Kidney (tissue), 14 donors: ENCODE results near the gene HIKESHI. TPM values are rescaled to one million over a fixed set of nuclear protein-coding genes. Genes with fewer than 3 reads are reported as not detected.
A peak's percentile ranks its signal among the peaks of the same experiment; 100 is the strongest.
"Not testable (repeated sequence)": the region's sequence is repeated elsewhere in the genome, so short reads cannot be mapped to it uniquely, and the experiment has no call there.

Experiments
- DNase-seq, 5 donors: peaks; one replicate each; pipeline ENCODE4 v3.0.0-alpha.2; 2013 to 2020
- FAIRE-seq: peaks from 2 replicates; lab custom pipeline; 2012; peaks lifted over from hg19 to GRCh38; lab: Jason Lieb, UNC
- H3K27ac ChIP-seq, 2 donors: one replicate each; pipeline ENCODE4 v1.7.0; 2013; ENCODE audit warnings: low read depth in 2 of 2, low read length in 2 of 2, inconsistent platforms in 1 of 2
- H3K27me3 ChIP-seq: one replicate; pipeline ENCODE4 v1.7.1; 2013; ENCODE audit warnings: low read length, inconsistent platforms; ENCODE audit not compliant: control insufficient read depth, insufficient read depth
- H3K36me3 ChIP-seq, 3 donors: one replicate each; pipeline versions ENCODE4 v1.7.0 to v1.7.1; 2013; ENCODE audit warnings: low read length in 3 of 3, control low read depth in 1 of 3, inconsistent platforms in 1 of 3; ENCODE audit not compliant: insufficient read depth in 3 of 3, control insufficient read depth in 2 of 3
- H3K4me1 ChIP-seq, 3 donors: one replicate each; pipeline versions ENCODE4 v1.7.0 to v1.7.1; 2013; ENCODE audit warnings: low read length in 3 of 3, inconsistent platforms in 1 of 3, low read depth in 1 of 3; ENCODE audit not compliant: control insufficient read depth in 2 of 3, insufficient read depth in 2 of 3
- H3K4me3 ChIP-seq, 3 donors: one replicate each; pipeline versions ENCODE4 v1.7.0 to v1.8.1; 2013; ENCODE audit warnings: low read length in 3 of 3, control low read depth in 1 of 3, inconsistent platforms in 1 of 3
- H3K9ac ChIP-seq, 3 donors: one replicate each; pipeline versions ENCODE4 v1.7.0 to v1.7.1; 2013; ENCODE audit warnings: low read length in 3 of 3, control low read depth in 1 of 3, inconsistent platforms in 1 of 3
- H3K9me3 ChIP-seq, 3 donors: one replicate each; pipeline versions ENCODE4 v1.7.0 to v1.7.1; 2013; ENCODE audit warnings: low read length in 3 of 3, control low read depth in 1 of 3, inconsistent platforms in 1 of 3; ENCODE audit not compliant: control insufficient read depth in 2 of 3, insufficient read depth in 1 of 3
- CTCF ChIP-seq: IDR thresholded peaks from 3 replicates; pipeline ENCODE4 v1.5.1; 2012; ENCODE audit warnings: mild to moderate bottlenecking, moderate library complexity, borderline replicate concordance; ENCODE audit not compliant: insufficient read depth; ENCODE audit errors: extremely low read depth
- intact Hi-C: fragments of 100-400 bp; cut with DNase I; formaldehyde crosslinking; loops from one replicate; pipeline ENCODE4 v1.11.1; 2022
- polyA plus RNA-seq: library from polyadenylated mRNA; stranded (reverse); fragments of 350-450 nt; fragmentation: Illumina TruSeq; extraction: RNeasy Lipid Tissue Mini Kit (QIAGEN cat#74804); gene quantifications from one replicate; pipeline ENCODE4 v1.2.3, GENCODE V29; 2014; ENCODE audit warnings: low read depth, low replicate concordance; ENCODE audit not compliant: insufficient read depth
- total RNA-seq: library from RNA; stranded (reverse); fragmentation: NEBNext Ultra II Directional; extraction: Animal tissue kit (Norgen Biotek cat#: 25700); gene quantifications from one replicate; pipeline ENCODE4 v1.2.1, GENCODE V29; 2021
- donor health status: control.
- donor health status: control.
- donor health status: control.
- donor health status: control.
- donor health status: control.
- donor health status: DM: yes; HTN: yes; CAD: no.
- donor health status: Normal renal cell carcinoma (clear cell type).

HIKESHI gene
- total and polyA plus RNA-seq, 2 donors from 2014 or later = 26.9 to 47.0 TPM

GRCh38 chr11:86303257-86303656 is 1.2 kb downstream of the HIKESHI start:
- intact Hi-C loops = no loop called here
- no peaks in the 10 kb centered on the region for H3K27me3 ChIP-seq
- DNase-seq = no peak
- H3K9ac ChIP-seq = peak overlapping the region in 1 of 3 donors; percentile 98
- no peaks in the 10 kb centered on the region for H3K36me3 ChIP-seq
- peaks cover 0 to 6% (median 0%) of the 10 kb centered on the region in 3 donors for H3K4me1 ChIP-seq
- FAIRE-seq = no peak
- no peak for TF ChIP-seq CTCF
- H3K4me3 ChIP-seq = peak overlapping the region in 2 of 3 donors; percentile 89 to 97
- H3K9me3 ChIP-seq = no peaks in the 10 kb centered on the region
- H3K27ac ChIP-seq = no peak overlapping the region

DNA sequence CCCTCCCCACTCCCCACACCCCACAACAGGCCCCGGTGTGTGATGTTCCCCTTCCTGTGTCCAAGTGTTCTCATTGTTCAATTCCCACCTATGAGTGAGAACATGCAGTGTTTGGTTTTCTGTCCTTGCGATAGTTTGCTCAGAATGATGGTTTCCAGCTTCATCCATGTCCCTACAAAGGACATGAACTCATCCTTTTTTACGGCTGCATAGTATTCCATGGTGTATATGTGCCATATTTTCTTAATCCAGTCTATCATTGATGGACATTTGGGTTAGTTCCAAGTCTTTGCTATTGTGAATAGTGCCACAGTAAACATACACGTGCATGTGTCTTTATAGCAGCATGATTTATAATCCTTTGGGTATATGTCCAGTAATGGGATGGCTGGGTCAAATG is 6.7 kb downstream of the HIKESHI start:
- H3K36me3 ChIP-seq, H3K4me1 ChIP-seq, FAIRE-seq, H3K9me3 ChIP-seq, DNase-seq, intact Hi-C loops, H3K4me3 ChIP-seq, H3K9ac ChIP-seq, H3K27me3 ChIP-seq, H3K27ac ChIP-seq: not testable (repeated sequence)

GRCh38 chr11:86313793-86314192 is 11.8 kb downstream of the HIKESHI start:
- intact Hi-C loops = no loop called here

GRCh38 chr11:86314636-86315035 is 12.6 kb downstream of the HIKESHI start:
- Histone ChIP-seq H3K27ac (no peak overlapping the region), H3K4me3 (no peak overlapping the region), H3K36me3 (no peaks in the 10 kb centered on the region), H3K9me3 (no peaks in the 10 kb centered on the region), H3K9ac (no peak overlapping the region), H3K27me3 (no peaks in the 10 kb centered on the region), H3K4me1 (no peaks in the 10 kb centered on the region)
- no peak for TF ChIP-seq CTCF
- FAIRE-seq (no peak), DNase-seq (no peak)
- intact Hi-C loops = no loop called here

More at GRCh38 chr11:86313793-86314192, 11.8 kb downstream of the HIKESHI start:
- Histone ChIP-seq H3K9me3 (no peaks in the 10 kb centered on the region), H3K9ac (no peak overlapping the region), H3K27me3 (no peaks in the 10 kb centered on the region), H3K27ac (no peak overlapping the region), H3K4me3 (no peak overlapping the region), H3K4me1 (no peaks in the 10 kb centered on the region), H3K36me3 (no peaks in the 10 kb centered on the region)
- DNase-seq (no peak), FAIRE-seq (no peak)
- no peak for TF ChIP-seq CTCF
